Dermis microvascular lymphatic vessel endothelial cell (primary cell): ENCODE data around the gene EXOC7. TPM values are rescaled to one million over a fixed set of nuclear protein-coding genes. Genes with fewer than 3 reads are reported as not detected.
"Not testable (repeated sequence)": the region's sequence is repeated elsewhere in the genome, so short reads cannot be mapped to it uniquely, and the experiment has no call there.

Source experiments
- DNase-seq, 2 donors: peaks; one replicate each; pipeline versions ENCODE4 v3.0.0 to v3.0.0-alpha.2; 2010; ENCODE audit warnings: low read depth in 2 of 2
- total RNA-seq: library from RNA; depleted of rRNA; stranded (reverse); fragments of >200 nt; gene quantifications from 2 replicates; pipeline ENCODE4 v1.2.1, GENCODE V29; 2014

The EXOC7 gene
- total RNA-seq, 1 donor from 2014 or later = 58.8 TPM

DNA sequence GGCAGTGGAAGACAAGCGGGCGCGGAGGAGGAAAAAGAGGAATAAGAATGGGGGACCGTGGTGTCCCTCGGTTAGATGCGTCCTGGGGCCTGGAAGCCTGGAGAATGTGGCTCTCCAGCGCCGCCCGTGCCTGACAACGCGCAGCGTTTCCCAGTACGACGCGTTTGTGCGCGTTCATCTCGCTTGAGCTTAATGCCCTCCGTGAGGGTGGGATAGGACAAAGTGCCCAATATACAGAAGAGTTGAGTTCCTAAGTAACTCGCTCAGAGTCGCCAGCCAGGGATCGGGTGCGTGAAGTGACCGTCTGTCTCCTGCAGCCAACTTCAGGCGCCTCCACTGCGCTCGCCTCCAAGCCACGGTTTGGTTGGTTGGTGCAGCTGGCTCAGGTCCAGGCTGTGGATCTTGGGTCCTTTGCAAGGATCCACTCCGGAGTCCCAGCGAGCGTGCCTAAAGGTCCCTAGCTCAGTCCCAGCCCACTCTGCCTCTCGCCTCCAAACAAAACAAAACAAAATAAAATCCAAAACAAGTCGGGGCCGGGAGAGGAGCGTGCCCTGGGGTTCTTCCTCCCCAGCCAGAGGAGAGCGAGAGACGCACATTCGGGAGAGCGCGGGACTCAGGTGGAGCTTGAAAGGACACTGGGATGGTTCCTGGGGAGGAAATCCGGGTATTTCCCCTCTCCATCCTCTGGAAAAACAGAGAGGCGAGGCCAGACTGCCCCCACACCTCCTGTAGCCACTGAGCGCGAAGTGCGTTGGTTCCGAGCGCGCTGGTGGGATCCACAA, 28.0 kb downstream of the EXOC7 start:
- DNase-seq = peak; percentile 9 to 60

DNA sequence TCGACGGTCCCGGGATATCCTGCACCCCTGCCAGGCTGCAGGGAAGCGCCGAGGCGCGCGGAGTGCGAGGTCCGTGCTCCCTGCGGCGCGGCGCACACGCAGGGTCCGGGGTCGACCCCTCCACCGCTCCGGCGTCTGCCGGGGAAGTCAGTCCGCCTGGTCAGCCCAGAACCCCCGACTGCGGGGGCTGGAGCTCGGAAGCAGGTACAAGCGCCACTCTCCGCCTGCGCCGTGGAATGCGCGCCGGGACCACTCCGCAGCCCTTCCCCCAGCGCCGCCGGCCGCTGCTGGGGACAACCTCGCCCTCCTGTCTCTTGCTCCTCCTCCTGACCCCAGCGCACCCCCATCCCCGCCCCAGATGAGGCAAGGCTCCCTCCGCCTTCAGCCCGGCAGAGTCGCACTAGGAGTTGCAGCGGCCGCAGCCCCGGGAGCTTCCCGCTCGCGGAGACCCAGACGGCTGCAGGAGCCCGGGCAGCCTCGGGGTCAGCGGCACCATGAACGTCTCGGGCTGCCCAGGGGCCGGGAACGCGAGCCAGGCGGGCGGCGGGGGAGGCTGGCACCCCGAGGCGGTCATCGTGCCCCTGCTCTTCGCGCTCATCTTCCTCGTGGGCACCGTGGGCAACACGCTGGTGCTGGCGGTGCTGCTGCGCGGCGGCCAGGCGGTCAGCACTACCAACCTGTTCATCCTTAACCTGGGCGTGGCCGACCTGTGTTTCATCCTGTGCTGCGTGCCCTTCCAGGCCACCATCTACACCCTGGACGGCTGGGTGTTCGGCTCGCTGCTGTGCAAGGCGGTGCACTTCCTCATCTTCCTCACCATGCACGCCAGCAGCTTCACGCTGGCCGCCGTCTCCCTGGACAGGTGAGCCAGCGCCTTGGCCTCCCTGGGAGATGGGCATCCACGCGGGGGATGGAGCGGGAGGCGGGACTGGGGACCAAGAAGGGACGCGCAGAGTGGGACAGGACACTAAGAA, 28.9 kb downstream of the EXOC7 start, which contains the start of gene GALR2:
Gene GALR2, plus strand, starts transcription at position 392 of the 974 bp plus-strand sequence. Its CDS starts 103 bp downstream, at position 495.
- no peak for DNase-seq

DNA sequence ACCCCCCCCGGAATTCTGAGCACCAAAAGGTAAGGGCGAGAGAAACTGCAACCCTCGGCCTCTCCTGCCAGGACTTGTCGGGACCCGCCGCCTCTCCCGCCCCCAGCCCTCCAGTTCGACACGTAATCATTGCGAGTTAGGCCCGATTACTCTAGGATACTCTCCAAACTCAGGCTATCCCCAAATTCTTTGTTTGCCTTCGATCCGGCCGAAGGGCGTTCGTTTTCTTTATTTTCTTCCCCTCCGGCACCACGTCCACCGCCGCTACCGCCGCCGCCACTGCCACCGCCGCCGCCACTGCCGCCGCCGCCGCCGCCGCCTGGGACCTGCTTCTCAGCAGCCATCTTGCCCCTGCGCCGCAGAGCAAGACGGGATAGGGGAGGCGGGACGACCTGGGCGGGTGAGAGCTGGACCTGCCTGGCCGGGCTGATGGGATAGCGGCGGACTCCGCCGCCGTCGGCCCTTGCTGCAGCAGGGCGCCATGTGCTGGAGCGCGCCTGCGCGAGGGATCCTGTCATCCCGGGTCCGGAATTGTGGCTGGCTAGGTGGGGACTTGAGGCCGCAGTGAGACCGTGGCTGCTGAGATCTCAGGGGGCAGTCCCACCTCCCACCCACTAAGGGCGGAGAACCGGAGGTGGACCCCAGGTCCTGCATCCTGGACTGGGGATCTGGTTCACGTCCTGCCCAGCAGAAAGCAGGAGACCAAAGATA, 31.3 kb downstream of the EXOC7 start, which contains the start of gene SRP68:
Gene SRP68, minus strand, starts transcription at position 370 of the 711 bp plus-strand sequence. Its CDS starts 26 bp downstream, at position 344.
- peak; percentile 85 to 95 for DNase-seq

DNA sequence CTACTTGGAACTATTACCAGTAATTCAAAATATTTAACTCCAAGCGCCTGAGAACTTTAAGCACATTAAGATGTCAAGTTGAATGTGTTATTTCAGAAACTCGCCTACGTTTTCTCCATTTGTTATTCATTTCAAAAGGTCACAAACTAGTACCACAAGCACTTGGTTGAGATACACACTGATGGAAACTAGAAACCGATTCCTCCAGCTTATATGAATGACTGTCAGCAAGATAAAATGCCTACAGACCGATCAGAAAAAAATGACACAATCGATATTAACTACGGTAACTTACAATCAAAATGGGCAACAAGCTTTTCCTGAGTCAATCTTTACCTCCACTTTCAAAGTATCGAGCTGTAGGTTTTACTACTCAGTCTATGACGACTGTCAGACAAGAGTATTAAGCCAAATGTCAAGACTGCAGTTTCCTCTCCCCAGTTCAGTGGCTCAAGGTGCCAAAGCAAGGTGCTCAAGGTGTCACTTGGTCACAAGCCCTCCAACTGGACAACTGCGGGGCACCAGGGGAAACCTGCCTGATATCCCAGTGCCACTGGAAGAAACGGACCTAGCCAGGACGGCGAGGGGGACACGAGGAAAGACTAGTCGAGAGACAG, 31.9 kb downstream of the EXOC7 start:
- no peak for DNase-seq

DNA sequence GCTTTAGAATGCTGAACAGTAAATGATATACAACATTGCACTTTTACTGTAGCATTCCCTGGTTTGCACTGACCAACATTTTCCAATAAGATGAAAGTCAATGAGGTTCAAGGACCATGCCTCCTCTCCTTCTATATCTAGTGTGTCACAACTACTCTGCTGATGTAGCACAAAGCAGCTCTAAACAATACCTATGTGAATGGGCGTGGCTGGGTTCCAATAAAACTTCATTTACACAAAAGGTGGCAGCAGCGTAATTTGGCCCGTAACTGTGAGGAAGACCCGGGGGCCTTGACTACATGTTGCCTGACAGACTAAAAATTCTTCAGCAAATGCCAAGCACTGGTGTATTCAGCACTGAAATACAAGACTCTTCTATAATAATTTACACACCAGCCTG, 37.8 kb downstream of the EXOC7 start:
- no peak for DNase-seq

DNA sequence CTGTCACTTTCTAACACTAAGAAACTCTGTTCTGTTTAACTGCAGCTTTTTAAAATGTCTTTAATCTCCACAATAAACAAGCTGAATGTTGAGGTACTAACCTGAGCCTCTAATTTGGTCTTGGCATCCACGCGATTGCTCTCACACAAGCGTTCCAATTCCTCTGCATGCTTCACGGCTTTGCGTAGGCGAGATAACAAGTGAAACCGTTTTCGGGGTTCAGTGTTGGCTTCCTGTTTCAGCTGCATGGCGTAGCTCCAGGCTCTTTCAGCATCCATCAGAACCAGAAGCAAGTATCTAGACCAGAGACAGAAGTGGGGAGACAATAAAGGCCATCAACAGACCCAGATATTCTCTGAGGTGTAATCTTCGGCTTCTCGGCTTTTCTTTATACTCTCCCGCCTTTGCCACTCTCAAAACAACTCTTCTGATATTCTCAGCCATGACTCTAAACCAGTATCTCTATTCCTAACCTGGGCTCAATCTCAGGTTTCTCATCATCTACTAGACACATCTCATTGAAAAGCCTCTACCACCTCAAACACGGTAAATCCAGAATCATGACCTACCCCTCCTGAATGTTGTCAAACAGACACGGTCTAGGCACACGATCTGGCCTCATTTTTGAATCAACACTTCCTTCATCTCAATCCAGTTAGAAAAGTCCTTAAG, 39.6 kb downstream of the EXOC7 start:
- no peak for DNase-seq

DNA sequence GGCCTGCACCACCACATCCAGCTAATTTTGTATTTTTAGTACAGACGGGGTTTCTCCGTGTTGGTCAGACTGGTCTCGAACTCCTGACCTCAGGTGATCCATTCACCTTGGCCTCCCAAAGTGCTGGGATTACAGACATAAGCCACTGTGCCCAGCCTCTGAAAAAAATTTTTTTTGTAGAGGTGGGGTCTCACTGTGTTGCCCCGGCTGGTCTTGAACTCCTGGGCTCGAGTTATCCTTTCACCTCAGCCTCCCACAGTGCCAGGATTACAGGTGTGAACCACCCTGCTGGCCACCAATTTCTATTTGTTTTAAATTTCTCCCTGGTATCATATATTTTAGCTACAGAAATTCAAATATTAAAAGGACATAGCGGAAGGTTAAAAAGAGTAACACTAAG, 45.3 kb downstream of the EXOC7 start:
- DNase-seq = not testable (repeated sequence)

DNA sequence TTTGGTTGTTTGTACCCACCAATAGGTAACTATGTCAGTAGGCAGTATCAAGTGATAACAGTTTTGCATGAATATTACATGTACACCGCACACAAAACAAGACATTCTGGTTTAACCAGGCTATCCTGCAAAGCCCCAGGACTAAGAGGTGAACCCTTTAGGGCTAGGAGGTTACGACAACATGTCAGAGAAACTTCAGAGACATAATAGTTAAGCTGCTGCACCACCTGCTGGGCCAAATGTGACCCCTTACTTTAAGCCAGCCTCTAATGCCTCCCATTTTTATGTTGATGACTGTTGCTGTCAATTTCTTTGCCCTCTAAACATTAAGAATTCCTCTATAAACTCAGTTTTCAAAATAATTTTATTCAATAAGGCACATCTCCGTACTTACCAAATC, 46.7 kb downstream of the EXOC7 start:
- DNase-seq = no peak

DNA sequence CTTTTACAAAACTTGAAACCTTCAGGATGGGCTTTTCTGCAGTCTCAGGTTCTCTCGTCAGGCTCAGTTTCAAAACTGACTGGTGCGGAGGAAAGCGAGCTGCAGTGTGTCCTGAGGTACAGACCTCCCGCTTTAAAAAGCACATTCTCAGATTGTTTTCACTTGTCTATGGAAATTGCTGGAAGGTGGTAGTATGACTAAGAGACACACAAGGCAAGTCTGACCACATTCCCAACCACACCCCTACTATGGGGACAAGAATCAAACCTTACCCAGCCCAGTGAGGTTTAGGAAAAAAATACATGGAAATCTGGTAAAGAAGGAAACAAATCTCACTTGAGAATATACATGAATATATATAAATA, 49.5 kb downstream of the EXOC7 start:
- DNase-seq = no peak

DNA sequence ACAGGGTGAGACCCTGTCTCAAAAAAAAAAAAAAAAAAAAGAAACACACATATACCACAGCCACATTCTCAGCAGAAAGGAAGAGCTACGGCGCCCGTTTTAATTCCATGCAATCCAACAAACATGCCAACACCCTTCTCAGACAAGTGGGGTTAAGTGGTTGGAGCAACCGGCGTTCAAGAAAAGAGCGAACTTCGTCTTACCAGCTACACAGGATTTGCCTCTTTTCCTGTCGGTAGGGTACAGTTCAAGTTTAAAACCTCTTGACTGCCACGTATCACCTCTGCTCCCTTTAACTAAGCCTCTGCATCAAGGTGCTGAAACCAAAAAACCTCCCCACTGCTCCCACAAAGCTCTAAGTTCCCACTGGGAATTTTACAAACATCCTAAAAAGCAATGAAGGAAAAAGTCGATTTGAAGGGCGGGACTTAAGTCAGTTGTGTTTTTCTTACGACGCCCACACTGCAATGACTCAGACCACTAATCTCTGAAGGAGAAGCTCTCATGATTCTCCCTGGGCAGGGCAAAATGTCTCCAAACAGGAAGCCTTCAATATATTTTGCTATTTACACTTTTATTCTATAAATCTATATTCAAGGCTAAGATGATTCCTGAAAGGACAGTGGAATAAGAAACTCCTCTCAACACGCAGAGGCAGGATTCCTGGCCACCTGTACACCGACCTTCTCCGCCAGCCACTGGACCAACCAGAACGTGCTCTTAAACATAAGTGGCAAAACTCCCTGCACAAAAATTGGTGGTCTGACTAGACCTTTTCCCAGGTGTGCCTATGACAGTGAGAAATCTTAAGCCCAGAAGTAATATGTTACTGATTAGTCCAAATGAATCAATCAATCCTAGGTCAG, 50.1 kb downstream of the EXOC7 start:
- peak in 1 of 2 donors; percentile 61 for DNase-seq

DNA sequence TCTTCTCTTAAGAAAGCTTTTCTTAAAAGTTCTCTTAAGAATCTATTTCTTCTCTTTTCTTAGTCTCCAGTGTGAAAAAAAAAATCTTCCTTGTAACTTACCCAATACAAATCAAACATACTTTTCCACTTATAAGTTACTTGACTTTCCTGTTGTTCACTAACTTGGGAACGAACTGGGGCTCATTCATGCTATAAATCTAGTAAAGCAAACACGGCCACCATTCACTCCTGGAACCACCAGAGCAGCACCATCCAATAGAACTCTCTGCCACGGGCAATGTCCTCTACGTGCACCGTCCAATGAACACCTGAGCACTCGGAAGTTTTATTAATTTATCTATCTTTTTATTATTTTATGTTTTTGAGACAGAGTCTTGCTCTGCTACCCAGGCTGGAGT, 52.0 kb downstream of the EXOC7 start:
- DNase-seq = no peak

DNA sequence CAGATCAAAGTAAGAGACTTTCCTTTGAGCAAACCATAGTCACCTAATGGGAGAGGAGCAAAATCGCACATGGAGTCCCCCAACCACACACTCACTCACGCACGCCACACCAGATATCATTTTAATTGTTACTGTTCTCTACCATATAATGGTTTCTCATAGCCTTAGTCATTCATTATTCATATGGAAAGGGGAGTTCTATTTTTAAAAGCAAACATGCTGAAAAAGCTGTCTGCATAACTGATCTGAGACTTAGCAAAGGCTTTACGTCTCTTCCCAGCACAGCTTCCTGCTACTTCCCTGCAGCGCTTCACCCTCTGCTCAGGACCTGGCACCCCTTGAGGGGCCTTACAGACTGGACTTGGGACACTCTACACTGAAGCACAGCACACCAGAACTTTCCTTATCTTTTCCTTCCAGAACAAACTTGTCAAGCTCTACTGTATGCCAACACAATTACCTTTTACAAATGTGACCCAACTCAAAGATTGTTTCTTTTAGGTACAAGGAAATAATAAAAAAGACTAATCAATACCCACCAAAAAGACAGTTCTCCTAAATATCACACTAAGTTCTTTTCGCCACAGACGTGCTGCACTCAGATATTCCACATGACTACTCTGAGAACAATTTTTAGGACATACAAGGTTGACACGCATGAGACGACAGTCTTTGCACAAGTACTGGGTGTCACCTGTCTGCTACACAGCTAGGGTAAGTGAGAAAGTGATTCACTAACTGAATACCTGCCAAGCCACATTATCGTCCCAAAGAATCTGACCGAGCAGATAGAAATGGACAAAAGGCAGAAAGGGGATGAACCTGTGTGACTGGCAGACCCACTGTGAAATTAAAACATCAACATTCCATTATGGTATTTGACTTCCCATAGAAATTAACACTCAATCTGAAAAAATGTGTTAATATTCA, 52.8 kb downstream of the EXOC7 start:
- DNase-seq = no peak

DNA sequence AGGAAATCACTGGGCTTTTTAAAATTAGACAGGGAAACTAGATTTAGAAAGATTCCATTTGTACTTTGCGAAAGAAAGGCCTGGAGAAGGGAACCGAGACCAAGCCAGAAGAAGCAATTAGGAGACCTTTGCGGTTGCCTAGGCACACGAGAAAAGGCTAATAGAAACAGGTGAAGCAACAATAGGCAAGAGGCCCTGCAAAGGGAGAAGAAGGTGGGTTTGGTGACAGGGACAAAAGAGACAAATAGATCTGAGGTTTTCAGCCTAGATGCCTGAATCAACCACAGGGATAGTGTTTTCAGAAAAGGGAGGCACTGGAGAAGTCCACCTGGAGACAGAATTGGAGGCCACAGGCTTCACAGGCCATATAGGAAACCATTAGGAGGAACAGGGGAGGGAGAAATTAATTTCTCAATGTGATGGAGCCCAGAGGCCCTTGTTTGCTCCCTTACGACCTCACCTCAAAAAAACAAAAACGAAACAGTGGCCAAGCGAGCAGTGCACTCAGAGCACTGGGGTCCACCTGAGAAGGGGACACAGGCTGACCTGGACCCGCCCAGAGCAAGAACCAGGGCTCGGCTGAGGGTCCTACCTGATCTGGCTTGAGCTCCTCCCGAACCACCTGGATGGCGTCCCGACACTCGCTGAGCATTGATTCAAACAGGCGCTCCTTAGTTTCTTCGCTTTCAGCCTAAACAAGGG, 53.6 kb downstream of the EXOC7 start:
- DNase-seq = no peak

DNA sequence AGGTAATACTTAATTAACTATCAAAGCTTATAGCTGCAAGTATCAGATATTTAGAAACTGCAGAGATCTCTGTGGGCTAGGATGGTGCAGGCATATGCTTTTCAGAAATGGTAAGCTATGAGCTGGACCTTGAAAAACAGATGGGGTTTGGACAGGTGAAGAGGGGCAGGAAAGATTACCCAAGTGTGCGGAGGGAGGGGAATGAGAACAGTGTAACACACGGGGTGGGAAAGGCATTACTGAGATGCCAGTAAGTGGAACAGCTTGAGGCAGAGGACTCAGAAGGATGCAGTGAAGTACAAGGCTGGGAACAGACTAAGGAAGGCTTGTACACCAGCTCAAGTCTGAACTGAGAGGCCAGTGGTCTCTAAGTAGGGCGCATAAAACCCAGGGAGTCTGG, 54.3 kb downstream of the EXOC7 start:
- DNase-seq = no peak

DNA sequence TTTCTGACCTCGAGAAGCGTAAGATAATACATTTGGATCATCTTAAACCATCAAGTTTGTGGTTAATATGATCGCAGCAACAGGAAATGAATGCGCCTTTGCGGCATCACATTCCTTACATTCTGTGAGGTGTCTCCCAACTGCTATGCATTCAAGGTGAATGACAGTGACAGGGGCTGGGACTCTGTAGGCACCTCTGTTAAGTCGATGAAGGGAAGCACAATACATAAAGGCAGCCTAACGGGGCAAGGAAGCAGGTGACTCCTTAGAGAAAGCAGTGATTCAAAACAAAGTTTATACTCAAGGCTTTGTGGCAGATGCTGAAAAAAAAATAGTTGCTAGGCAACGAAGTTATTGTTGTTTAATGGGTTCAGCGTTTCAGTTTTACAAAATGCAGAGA, 54.9 kb downstream of the EXOC7 start:
- no peak for DNase-seq

DNA sequence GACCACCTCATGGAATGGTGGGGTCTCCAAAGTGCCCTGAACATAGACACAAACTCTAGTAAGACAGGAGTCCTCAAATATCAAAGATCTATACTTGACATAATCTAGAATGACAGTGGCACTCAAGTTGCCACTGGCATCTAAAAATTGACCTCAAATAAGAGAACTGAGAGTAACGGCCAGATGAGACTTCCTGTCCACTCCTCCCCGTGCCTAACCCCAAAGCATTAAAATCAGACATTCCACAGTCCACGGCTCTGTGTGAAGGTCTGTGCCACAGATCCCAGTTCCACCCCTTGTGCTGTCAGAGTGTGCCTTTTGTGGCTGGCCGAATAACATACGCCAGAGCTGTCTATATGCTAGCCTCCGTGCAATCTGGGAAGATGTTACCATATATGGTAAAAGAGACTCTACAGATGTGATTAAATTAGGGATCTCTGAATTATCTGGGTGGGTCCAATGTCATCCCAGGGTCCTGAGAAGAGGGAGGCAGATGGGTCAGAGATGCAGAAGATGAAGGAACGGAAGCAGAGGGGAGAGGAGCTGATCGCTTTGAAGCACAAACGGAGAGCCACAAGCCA, 55.5 kb downstream of the EXOC7 start:
- DNase-seq = no peak

DNA sequence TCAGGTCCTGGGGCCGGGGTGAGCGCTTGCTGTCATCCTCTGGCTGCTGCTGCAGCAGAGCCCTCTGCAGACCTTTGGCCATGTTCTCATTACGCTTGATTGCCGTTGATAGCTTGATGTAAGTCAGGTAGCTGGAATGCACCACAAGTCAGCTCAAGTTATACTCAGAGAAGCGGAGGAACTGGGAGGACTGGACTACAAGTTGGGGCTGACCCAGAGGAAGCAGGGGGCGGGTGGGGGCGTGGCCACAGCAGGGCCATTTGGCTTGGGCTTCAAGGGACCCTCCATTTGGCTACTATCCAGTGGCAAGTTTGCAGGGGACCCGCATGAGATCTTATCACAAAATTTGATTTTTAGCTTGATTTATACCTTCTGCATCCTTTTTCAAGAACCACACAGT, 57.5 kb downstream of the EXOC7 start:
- no peak for DNase-seq
